Stimulated activated CD8-positive, alpha-beta memory T cell treated with anti-CD3 and anti-CD28 coated beads, Interleukin-7, amount 100 ng/mL, for 48 hours (primary cell): Measurements from ENCODE around the gene ITGB3.
A peak's percentile ranks its signal among the peaks of the same experiment; 100 is the strongest.

Source experiments
- DNase-seq, 2 donors: peaks; one replicate each; pipeline ENCODE4 v3.0.0-alpha.2; 2020; ENCODE audit warnings: low read depth in 1 of 2; ENCODE audit errors: extremely low read depth in 1 of 2

ITGB3 gene

DNA sequence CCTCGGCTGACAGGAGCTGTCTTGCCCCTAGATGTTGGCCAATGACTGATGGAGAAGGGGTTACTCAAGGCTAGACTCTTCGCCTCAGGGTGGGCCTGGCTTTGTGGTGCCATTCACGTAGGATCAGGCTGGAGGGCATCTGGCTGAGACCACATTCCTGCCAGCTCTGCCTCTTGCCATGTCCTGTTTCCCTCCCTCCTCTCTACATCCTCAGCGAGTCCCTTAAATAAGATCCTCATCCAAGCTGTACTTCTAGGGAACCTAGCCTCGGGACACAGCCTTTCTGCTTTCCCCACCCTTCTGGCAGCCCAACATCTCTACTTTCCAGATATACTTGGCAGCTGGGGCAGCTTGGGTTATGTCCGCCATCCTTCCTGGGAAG is 42.2 kb downstream of the ITGB3 start:
- no peak for DNase-seq

DNA sequence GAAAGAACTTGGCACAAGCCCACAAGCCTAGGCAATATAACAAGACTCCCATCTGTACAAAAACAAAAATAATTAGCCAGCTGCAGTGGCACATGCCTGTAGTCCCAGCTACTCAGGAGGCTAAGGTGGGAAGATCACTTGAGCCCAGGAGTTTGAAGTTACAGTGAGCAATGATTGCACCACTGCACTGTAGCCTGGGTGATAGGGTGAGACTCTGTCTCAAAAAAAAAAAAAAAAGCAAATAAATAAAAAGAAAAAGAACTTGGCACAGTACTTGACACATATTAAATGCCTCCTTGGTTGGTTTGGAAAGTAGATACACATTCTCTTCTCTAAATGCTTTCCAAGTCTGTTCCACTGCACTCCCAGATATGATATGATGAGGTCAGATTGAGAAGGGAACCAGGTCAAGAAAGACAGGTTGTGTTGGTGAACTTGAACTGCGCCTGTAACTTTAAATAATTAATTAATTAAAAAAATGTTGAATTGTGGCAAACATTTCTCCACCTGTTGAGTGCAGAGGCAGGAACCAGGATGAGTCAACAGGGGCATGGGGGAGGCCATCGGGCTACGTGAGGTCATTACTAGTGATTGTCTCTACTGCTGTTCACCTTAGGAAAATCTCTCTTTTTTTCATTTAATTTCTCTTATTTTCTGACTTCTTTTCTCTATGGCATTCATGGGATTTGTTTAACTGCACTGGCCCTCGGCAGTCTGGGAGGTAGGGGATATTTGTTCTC is 44.2 kb downstream of the ITGB3 start:
- DNase-seq, result no peak

DNA sequence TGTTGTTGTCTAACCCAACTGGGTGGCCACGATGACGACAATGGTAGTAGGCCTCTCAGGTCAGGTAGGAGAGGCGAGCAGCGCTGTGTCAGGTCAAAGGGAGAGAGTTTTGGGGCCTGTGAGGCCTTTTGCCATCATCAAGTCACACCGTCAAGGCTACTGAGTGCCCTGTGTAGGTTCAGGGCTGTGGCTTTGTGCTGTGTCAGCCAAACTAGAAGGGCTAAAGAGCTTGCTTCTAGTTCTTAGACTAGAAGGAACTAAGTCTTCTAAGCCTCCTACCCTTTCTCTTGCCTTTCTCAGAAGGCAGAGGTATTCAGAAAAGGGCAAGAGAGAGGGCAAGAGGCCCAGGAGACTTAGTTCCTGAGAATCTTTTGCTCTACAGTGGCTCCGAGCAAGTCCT is 45.1 kb downstream of the ITGB3 start:
- DNase-seq, result no peak

DNA sequence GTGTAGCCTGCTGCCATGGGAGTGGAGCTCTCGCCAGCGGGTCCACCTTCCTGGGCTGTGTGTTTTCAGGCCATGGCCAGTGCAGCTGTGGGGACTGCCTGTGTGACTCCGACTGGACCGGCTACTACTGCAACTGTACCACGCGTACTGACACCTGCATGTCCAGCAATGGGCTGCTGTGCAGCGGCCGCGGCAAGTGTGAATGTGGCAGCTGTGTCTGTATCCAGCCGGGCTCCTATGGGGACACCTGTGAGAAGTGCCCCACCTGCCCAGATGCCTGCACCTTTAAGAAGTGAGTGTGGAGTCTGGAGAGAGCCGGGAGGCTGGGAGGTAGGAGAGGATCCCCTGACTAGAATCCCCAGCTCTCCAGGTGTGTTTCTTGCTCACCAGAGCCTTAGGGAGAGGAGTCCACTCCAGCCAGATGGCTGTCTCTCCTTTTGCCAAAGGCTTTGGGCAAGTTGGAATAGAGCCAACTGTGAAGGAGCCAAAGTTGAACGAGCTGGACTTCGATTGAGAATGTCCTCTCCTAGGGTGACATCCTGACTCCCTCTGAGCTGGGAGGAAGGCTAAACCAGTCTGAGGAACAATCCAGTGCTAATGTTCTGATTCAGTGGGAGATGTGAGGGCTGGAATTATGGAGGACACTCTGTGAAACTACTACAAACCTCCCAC is 45.7 kb downstream of the ITGB3 start:
- no peak for DNase-seq

DNA sequence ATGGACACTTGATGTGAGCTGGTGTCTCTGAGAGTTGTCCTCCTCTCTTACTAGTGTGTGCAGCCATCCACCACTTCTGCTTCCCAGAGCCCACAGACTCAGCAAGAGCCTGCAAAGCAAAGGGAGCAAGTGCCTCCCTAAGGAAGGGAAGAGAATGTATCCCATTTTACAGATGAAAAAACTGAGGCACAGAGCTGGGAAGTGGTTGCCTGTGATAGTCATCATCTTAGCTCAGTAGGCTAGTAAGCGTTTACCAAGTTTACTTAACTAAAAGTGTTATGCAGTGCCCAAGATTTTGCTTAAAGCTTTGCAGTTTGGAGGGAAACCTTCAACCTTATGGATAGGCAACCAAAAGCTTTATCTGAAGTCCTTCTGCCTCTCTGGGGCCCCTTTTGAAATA is 47.1 kb downstream of the ITGB3 start:
- DNase-seq, result no peak

DNA sequence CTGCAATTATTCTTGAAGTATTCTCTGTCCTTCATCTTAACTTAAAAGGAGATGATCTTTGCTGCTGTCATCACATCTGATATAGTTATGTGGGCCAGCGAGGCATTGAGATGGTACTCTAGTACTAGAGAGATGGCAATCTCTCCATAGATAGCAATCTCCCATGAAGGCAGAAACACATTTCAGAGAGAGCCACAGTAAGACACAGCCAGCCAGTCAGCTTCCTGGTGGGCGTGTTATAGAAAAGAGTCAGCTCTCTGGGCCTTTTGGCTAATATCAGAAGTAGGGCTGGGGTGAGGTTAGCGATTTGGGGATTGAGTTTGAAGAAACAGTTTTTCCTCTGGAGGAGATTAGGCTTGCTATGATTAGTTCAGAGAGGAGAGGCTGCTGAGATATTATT is 47.5 kb downstream of the ITGB3 start:
- no peak for DNase-seq

DNA sequence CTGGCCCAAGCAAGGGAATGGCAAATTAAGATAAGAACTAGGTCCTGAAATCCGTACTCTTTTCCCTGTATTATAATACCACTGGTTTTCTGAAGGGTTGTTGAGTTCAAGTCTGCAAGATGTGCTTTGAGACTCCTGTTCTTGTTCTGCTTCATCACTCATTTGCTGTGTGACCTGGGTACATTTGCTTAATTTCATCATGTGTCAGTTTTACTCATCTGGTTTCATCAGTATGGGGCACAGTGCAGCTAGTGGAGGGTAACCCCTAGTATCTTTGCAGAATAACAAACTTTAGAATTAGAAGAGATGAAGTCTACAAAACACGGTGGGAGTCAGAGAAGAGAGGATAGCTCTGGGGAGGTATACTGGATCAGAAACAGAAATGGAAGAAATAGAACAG is 48.2 kb downstream of the ITGB3 start:
- DNase-seq, result no peak

DNA sequence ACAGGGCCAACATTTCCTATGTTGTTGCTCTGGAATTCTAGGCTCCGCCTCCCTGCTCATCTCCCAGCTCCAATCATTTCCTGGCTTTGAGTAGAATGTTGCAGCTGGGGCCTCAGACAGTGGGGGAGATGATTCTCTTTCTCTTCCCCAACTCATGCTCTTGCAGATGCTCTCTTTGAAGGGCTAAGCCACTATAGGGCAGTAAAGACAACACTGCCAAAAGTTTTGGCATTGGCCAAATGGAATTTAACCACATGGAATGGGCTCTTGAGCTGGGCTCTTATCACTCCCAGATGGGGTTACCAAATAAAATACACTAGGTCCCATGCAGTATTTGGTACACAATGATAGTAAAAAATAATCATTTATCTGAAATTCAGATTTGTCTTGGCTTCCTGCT is 50.6 kb downstream of the ITGB3 start:
- no peak for DNase-seq

DNA sequence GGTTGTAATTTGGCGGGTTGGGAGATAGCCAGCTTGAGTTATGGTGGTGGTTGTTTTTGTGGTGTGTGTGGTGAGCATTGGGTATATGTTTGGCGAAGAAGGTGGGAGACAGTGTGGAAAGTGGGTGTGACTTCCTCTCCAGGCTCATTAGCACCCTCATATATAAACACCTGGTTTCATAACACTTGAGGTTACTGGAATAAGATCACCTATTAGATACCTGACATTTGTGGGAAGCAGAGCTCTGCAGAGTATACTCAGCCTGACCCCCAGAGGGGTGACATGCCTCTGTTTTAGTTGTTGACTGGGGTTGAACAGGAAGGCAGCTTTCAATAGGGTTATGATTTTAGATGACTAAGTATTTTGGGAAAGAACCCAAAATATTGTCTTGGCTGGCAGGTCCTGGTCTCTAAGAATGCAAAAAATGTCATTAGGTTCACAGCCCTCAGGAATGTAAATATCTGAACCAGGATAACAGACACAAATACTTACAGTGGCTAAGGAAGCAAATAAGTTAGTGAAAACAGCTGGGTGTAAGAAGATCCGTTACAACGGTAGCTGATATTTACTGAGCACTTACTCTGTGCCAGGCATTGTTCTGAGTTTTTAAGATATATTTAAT is 51.8 kb downstream of the ITGB3 start:
- no peak for DNase-seq

DNA sequence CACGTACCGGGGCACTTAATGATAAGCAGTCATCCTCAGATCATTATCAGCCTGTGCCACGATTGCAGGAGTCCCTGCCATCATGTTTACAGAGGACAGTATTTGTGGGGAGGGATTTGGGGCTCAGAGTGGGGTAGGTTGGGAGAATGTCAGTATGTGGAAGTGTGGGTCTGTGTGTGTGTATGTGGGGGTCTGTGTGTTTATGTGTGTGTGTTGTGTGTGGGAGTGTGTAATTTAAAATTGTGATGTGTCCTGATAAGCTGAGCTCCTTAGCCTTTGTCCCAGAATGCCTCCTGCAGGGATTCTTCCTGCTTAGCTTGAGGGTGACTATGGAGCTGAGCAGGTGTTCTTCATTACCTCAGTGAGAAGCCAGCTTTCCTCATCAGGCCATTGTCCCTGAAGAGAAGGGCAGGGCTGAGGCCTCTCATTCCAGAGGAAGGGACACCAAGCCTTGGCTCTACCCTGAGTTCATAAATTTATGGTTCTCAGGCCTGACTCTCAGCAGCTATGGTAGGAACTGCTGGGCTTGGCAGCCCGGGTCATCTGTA is 56.6 kb downstream of the ITGB3 start:
- no peak for DNase-seq

DNA sequence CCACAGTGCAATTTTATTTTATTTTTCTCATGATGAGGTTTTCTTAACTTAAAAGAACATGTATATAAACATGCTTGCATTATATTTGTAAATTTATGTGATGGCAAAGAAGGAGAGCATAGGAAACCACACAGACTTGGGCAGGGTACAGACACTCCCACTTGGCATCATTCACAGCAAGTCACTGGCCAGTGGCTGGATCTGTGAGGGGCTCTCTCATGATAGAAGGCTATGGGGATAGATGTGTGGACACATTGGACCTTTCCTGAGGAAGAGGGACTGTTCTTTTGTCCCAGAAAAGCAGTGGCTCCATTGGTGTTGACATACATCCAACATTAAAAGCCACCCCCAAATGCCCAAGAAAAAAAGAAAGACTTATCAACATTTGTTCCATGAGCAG is 57.8 kb downstream of the ITGB3 start:
- DNase-seq, result no peak

DNA sequence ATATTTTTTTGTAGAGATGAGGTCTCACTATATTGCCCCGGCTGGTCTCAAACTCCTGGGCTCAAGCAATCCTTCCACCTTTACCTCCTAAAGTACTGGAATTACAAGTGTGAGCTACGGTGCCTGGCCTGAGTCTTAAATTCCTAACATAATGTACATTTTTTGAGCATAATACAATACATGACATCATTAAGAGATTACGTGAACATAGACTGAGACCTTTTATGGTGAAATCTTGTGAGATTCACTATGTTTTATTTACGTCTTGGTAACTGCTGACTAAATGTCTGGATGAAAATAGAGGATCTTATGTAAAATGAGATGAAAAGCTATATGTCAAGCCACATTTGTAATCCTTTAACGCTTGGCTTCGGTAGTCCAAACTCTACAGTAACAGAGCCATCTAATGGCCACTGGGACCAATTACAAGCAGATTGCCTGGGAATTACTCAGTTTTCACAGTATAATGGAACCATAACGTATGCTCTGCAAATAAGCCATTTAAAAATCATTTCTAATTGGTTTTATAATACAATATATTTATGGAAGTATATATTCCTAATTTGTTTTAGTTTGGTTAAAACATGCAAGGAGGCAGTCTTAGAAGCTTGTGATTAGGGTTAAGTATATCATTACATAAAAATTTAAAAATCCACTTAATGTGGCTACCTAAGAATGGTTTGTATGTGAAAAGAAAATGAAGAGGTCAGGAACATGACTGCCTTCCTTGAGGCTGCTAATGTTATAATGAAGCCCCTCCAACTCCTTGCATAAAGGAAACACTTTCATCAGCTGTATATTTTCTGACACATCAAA is 62.0 kb downstream of the ITGB3 start:
- no peak for DNase-seq

DNA sequence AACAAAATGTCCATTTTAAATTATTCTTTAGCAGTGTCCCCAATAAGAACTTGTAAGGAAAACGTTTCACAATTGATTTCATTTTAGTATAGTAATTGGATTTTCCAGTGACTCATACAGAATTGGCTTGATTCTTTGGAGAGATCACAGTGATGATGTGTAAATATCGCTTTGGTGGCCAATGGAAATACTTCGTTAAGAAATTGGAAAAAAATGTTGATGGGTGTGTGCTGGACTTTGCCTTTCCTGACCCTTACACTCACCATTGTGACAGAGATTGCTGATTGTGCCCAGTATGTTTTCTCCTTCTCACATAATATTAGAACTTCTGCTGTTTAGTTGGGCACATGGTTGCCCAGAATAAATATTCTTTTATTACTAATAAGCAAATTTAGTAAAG is 62.7 kb downstream of the ITGB3 start:
- DNase-seq, result no peak

DNA sequence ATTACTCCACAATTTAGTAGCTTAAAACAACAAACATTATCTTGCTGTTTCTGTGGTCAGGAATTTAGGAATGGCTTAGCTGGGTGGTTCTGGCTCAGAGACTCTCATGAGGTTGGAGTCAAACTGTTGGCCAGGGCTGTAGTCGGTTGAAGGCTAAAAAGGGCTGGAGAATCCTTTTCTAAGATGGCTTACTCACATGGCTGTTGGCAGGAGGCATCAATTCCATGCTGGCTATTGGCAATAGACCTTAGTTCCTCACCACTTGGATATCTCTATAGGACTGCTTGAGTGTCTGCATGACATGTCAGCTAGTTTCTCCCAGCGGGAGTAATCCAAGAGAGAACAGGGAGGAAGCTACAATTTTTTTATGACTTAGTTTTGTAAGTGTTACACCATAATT is 63.5 kb downstream of the ITGB3 start:
- DNase-seq, result no peak

DNA sequence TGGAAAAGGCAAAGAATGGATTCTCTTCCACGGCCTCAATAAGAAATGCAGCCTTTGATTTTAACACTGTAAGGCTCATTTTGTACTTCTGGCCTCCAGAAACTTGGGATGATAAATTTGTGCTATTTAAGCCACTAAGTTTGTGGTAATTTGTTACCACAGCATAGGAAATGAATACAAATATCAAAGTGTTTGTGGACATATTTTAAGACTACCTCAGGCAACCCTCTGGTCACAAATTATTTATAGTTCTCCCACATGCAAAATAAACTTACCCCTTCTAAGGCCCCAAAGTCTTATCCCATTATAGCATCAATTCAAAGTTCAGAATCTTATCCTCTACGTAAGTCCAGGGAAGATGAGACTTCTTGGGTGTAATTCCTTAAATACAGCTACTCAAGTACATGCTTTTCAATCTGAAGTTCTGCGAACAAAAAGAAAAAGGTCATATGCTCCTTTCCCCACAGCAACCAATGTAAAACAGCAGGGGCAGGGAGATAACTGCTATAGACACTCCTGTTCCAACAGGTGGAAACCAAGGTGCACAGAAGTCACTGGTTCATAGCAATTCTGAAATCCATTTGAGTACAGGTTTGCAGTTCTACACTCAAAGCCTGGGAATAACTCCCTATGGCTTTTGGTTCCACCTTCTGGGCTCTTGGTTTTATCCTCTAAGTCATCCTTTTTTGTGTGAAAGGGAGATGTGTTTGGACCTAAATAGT is 64.7 kb downstream of the ITGB3 start:
- no peak for DNase-seq

DNA sequence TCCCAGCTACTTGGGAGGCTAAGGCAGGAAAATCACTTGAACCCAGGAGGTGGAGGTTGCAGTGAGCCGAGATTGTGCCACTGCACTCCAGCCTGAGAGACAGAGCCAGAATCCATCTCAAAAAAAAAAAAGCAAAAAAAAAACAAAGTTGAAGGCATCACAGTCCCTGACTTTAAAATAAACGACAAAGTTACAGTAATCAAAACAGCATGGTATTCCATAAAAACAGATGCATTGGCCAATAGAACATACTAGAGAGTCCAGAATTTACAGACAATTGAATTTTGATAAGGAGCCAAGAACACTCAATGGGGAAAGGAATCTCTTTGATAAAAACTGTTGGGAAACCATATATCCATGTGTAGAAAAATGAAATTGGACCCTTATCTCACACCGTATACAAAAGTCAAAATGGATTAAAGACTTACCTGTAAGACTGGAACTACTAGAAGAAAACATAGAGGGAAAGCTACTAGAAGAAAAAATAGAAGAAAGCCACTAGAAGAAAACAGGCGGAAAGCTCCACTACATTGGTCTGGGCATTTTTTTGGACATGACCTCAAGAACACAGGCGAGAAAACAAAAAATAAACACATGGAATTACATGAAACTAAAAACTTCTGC is 67.4 kb downstream of the ITGB3 start:
- DNase-seq, result no peak

DNA sequence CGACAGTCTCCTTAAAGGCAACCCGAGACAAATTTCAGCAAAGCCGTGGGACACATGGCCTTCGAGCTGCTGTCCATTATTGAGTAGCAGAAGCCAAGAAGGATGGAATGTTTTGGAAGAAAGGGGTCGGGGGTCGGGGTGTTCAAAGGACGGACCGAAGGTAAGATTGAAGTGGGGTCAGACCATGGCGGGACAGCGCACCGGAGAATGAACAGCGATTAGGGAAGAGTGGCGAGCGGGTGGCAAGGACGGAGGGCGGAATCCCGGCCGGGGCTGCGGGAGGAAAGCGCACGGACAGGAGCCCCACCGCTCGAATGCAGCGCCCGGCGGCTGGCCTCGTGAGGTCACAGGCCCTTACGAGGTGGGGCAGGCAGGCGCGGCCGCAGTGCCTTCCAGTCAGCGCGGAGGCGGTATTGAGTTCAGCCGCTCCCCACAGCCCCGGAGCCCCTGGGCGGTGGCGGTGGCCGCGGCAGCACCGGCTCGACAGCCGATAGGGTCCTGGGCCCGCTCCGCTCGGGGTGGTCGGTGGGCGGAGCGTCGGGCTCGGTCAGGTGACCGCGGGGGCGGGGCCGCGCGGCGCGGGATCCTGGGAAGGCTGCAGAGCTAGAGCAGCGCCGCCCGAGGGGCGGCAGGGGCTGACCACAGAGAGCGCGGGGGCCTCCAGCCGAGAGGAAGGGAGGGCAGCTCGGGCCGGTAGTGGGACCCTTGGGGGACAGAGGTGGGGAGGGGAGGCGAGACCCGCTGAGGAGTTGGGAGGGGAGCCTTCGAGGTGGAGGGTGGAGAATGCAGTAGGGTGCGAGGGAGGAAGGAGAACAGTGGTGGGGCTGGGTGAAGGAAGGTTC is 70.0 kb downstream of the ITGB3 start, which contains the start of gene EFCAB13:
TSS of gene EFCAB13 (plus strand) at position 574 of the 842 bp plus-strand sequence. CDS start 4,399 bp downstream, outside the sequence.
- peak; percentile 38 to 71 for DNase-seq

DNA sequence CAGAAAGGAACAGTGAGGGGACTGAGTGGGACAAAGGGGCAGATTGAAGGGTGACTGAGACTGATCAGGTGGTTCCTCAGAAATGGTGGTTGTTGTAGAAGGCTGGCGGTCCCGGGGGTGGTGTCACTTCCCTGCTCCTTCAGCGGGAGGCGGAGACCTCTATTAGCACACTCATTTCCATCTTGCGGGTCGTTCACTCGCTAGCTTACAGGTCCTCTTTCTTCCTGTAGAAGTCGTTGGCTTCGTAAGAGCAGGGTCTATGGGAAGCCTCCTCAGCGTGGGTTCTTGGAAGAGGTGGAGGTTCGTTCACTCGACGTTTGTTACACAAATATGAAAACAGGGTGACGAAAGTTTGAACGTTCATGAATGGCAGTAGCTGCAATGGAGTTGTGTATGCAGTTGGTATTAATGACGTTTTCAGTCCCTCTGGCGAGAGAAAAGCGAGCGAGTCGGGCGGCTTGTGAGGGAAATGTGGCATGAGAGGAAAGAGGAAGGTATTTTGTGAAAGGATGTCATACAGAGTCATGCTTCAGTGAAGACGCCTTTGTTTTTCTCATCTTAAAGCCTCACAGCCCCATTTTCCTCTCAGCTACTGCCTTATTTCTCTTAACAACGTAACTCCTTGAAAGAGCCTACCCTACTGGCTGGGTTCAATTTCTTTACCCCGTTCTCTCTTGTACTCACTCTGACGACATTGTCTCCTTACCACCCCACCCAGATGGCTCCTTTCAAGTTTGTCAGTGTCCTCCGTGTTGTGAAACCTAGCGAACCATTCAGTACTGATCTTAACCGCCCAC is 70.8 kb downstream of the ITGB3 start:
- peak; percentile 4 to 16 for DNase-seq
